ENCODE data around the gene GDNF.
A peak's percentile ranks its signal among the peaks of the same experiment; 100 is the strongest.
"Not testable (repeated sequence)": the region's sequence is repeated elsewhere in the genome, so short reads cannot be mapped to it uniquely, and the experiment has no call there.

The GDNF gene

GRCh38 chr5:37815913-37816312 is 23.9 kb downstream of the GDNF start:
- no peak for DNase-seq

GRCh38 chr5:37814699-37815098 is 25.1 kb downstream of the GDNF start:
- DNase-seq = no peak

- DNase-seq = no peak
These were observed 27.5 kb downstream of the GDNF start for GRCh38 chr5:37812365-37812764.

GRCh38 chr5:37811866-37812265 is 28.0 kb downstream of the GDNF start:
- DNase-seq = no peak

GRCh38 chr5:37810311-37810710 is 29.5 kb downstream of the GDNF start:
- no peak for DNase-seq

GRCh38 chr5:37808945-37809344 is 30.9 kb downstream of the GDNF start:
- DNase-seq = no peak

- DNase-seq = no peak
These were observed 32.1 kb downstream of the GDNF start for GRCh38 chr5:37807621-37808301.

GRCh38 chr5:37807015-37807414 is 32.8 kb downstream of the GDNF start:
- no peak for DNase-seq

- DNase-seq = no peak
These were observed 33.4 kb downstream of the GDNF start for GRCh38 chr5:37806476-37806875.

- no peak for DNase-seq
These were observed 33.8 kb downstream of the GDNF start for GRCh38 chr5:37806016-37806415.

- no peak for DNase-seq
These were observed 35.4 kb downstream of the GDNF start for GRCh38 chr5:37804401-37804800.

- no peak for DNase-seq
These were observed 36.4 kb downstream of the GDNF start for GRCh38 chr5:37803487-37803886.

- no peak for DNase-seq
These were observed 38.3 kb downstream of the GDNF start for GRCh38 chr5:37801521-37801920.

- DNase-seq = no peak
These were observed 39.9 kb downstream of the GDNF start for GRCh38 chr5:37799865-37800421.

- not testable (repeated sequence) for DNase-seq
These were observed 43.4 kb downstream of the GDNF start for GRCh38 chr5:37796435-37796834.

GRCh38 chr5:37795292-37795691 is 44.5 kb downstream of the GDNF start:
- DNase-seq = not testable (repeated sequence)

- no peak for DNase-seq
These were observed 46.7 kb downstream of the GDNF start for GRCh38 chr5:37792975-37793631.

- no peak for DNase-seq
These were observed 48.5 kb downstream of the GDNF start for GRCh38 chr5:37791321-37791720.

- DNase-seq = no peak
These were observed 49.9 kb downstream of the GDNF start for GRCh38 chr5:37789991-37790390.

GRCh38 chr5:37787742-37788141 is 52.1 kb downstream of the GDNF start:
- DNase-seq = peak in 1 of 2 experiments; percentile 60

- no peak for DNase-seq
These were observed 52.9 kb downstream of the GDNF start for GRCh38 chr5:37786862-37787519.

- no peak for DNase-seq
These were observed 53.4 kb downstream of the GDNF start for GRCh38 chr5:37786416-37786815.

- DNase-seq = not testable (repeated sequence)
These were observed 58.4 kb downstream of the GDNF start for GRCh38 chr5:37781409-37781808.

All from NCI-H2081 (cell line).